Activated CD8-positive, alpha-beta memory T cell treated with anti-CD3 and anti-CD28 coated beads for 36 hours (primary cell): ENCODE measurements around the gene C4B. TPM values are rescaled to one million over a fixed set of nuclear protein-coding genes. Genes with fewer than 3 reads are reported as not detected.

Experiments
- CTCF ChIA-PET: fragments of 350-600 bp; sonication (Branson Sonifier 250); formaldehyde crosslinking; loops from one replicate; lab custom pipeline; 2021; ENCODE audit warnings: antibody characterized with exemption; lab: Charles Lee
- POLR2A ChIA-PET: fragments of 350-600 bp; sonication (Branson Sonifier 250); formaldehyde crosslinking; loops from one replicate; lab custom pipeline; 2021; ENCODE audit warnings: antibody characterized with exemption; lab: Charles Lee
- total RNA-seq, 2 experiments: library from RNA; stranded (reverse); gene quantifications; one replicate each; pipeline ENCODE4 v1.2.3, GENCODE V29; 2021

The C4B gene
- total RNA-seq, 2 experiments from 2014 or later = 2.5 to 3.6 TPM

DNA sequence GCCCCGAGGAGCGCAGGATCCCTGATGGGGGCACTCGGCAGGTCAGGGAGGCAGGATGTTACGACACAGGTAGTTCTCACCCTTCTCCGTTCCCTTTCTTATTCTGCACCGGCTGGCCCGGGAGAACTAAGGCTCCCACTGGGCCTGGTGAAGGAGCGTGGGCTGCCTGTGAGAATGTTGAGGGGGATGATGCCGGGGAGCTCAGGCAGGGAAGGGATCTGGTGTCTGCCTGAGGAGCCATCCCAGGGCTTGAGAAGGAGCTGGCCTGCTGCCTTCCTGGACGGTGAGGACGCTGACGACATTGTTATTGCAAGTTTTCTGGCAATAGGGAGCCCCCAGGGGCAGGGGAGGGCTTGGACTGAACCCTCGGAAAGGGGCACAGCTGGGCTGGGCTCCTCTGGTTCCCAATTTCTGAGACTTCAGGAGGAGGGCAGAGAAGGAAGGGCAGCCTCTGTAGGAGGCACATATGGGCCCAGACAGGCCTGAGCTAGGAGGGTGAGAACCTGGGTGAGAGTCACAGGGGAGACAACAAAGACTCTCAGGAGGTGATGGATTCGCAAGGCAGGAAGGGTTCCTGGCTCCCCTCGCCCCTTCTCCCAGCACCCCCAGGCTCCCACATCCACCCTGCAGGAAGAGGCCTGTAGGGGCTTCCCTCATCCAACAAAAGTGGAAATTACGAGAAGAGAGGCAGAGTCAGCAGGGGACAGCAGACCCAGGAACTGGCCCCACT lies 56.4 kb downstream of the C4B start:
- ChIA-PET POLR2A (no interaction called here), CTCF (interaction anchor here (0.6 kb wide), 1 partner anchor 152 kb away, joined by 3 read pairs; no protein-coding TSS in a partner anchor)

DNA sequence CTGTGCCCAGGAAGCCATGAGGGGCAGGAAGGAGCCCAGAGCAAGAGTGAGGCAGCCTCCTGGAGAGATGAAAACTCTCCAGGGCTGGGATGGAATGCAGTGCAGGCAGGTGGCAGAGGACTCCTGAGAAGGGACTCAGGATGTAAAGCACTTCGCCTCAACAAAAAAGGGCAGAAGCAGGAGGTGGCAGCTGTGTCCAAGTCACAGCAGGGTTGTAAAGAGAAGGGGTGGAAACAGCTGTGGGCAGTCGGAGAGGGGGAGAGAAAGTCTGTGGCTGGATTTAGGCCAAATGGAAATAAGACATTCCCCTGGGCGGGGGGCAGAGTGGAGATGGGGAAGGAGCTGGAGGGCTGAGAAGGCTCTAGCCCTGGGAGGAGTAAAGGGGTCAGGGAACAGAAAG lies 58.5 kb downstream of the C4B start:
- CTCF ChIA-PET = no interaction called here
- POLR2A ChIA-PET = no interaction called here

DNA sequence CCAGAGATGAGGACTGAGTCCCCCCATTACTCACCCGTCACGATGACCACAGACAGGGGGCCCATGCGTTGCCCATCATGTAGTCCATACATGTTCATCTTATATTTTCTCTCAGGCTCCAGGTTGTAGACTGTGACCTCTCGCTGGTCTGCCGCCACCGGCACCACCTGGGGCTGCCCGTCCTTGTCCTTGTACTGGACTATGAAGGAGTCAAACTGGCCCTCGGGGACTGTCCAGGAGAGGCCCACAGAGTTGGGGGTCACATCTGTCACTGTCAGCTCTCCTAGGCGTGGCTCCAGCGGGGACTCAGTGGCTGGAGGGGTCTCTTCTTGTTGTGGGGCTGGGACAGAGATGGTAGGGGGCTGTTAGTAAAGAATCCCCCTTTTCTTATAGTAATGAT lies 59.0 kb downstream of the C4B start:
- CTCF ChIA-PET = no interaction called here

DNA sequence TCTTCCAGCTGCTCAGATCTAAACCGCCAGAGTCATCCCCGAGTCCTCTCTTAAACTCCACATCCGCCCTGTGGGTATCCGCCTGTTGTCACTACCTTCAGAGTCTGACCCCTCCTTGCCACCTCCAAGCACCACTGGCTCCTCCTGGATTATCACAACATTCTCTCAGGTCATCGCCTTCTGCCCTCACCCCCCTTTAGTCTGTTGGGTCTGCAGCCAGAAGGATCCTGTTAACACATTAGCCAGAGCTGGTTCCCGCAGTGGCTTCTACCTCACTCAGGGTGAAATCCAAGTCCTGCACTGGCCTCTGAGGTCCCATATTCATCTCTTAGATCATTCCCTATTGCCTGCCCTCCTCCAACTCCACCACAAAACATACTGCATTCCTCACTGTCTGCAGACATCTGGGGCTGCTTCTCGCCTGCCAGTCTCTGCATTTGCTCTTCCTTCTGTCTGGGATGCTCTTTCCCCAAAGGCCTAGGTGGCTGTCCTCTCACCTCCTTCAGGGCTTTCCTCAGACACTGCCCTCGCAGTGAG lies 60.5 kb downstream of the C4B start:
- POLR2A ChIA-PET = no interaction called here

More for the DNA sequence above, 59.0 kb downstream of the C4B start:
- POLR2A ChIA-PET = no interaction called here

GRCh38 chr6:32075781-32076180 lies 61.2 kb downstream of the C4B start:
- POLR2A ChIA-PET = no interaction called here
- CTCF ChIA-PET = no interaction called here

More for the DNA sequence above, 60.5 kb downstream of the C4B start:
- CTCF ChIA-PET = no interaction called here

- ChIA-PET CTCF (interaction anchor here (1.0 kb wide), 1 partner anchor 79 kb away, joined by 3 read pairs; no protein-coding TSS in a partner anchor), POLR2A (no interaction called here)
Measured at GRCh38 chr6:32076321-32076809, 61.8 kb downstream of the C4B start.

DNA sequence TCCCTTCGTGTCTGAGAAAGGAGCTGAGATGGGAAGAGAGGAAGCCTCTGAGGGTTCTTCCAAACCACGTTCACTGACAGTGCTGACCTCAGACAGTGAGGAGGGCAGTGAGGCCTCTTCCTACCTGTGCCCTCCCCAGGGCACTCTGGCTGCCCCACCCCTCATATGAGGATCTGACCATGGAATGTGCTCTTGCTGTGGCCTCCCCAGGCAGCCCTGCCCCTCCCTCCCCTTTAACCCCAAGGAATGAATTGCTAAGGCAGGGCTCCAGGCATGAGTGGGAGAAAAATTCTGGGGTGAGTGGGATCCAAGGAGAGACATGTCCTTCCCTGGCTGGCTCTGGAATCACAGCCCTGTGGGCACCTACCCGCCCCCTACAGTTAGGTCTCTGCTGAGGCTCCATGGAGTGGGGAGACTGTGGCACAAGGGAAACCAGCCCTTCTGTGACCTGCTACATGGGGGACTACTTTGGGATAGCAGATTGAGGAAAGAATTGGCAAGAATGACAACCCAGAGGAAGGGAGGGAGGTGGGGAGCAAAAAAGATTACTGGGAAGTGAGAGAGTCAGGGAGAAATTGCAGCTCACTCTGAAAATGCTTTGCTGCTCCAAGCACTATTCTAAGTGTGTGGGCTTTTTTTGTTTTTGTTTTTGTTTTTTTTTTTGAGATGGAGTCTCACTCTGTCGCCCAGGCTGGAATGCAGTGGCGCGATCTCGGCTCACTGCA lies 65.1 kb downstream of the C4B start:
- ChIA-PET CTCF (no interaction called here), POLR2A (no interaction called here)

- CTCF ChIA-PET = no interaction called here
Measured at GRCh38 chr6:32081168-32081990, 66.8 kb downstream of the C4B start.

DNA sequence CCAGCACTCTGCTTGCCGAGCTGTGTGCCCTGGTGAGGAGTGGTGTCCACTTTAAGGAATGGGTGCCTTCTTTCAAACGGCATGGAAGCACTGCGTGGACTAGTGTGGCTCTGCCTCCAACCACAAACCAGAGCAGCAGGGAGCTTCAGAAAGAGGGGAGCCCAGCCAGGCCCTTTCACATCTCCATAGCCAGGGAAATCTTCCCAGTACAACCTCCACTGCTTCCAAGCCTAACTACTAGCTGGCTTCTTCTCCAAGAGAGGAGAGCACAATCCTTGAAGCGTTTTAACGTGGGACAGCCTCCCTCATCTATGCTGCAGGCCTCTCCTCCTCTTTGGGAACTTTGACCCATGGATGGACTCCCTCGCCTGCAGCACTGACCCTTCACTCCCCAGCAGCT lies 67.9 kb downstream of the C4B start:
- CTCF ChIA-PET = no interaction called here
- POLR2A ChIA-PET = no interaction called here

More at GRCh38 chr6:32081168-32081990, 66.8 kb downstream of the C4B start:
- POLR2A ChIA-PET = no interaction called here

DNA sequence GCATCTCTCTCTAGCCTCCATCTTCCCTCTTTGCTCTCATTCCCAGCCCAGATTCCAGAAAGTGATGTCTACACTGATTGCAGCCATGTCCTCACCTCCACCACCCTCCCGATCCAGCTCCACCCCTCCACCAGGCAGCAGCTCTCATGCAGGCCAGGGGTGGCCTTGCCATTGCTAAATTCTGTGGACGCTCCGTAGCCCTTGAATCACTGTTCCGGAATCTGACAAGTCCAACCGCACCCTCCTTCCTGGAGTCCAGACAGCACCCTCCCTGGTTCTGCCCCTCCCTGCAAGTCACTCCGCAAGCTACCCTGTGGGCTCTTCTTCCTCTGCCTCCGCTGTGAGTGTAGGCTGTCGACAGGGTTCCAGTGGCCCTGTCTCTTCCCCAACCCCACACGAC lies 68.3 kb downstream of the C4B start:
- CTCF ChIA-PET = interaction anchor here (1.1 kb wide), 1 partner anchor 19 kb away, joined by 4 read pairs; no protein-coding TSS in a partner anchor

GRCh38 chr6:32083812-32084768 lies 69.5 kb downstream of the C4B start:
- ChIA-PET CTCF (interaction anchor here (1.1 kb wide), 1 partner anchor 18 kb away, joined by 4 read pairs; no protein-coding TSS in a partner anchor), POLR2A (no interaction called here)

More for the DNA sequence above, 68.3 kb downstream of the C4B start:
- POLR2A ChIA-PET = no interaction called here

DNA sequence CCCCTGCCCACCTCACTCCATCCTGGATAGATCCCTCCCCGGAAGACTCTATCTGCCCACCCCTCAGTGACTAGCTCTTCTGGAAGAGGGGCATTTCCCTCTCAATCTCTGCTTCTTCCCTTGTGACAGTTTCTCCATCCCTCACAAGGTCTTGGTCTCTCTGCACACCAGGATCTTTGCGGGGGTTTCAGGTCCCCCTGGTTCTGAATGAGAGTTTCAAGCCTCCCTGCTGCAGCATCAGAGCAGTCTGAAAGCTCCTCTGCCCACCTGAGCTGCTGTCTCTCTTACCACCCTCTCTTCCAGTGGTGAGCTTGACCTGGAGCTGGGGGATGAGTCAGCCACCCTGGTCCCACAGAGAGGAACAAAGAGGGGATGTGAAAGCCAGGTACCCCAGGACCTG lies 70.2 kb downstream of the C4B start:
- CTCF ChIA-PET = interaction anchor here (1.2 kb wide), 1 partner anchor 36 kb away, joined by 4 read pairs; no protein-coding TSS in a partner anchor
- POLR2A ChIA-PET = no interaction called here

Other genes starting within 250 kb of the C4B start
- 1 to 10 TPM; 1.6 to 1.9 TPM for gene VWA7, start 237.5 kb upstream of the C4B start, total RNA-seq
- 100 to 1,000 TPM; 190 to 191 TPM for gene VARS1, start 219.0 kb upstream of the C4B start, total RNA-seq
- gene LSM2, start 207.8 kb upstream of the C4B start, total RNA-seq = 100 to 1,000 TPM; 154 to 166 TPM
- gene HSPA1L, start 199.5 kb upstream of the C4B start, total RNA-seq = 1 to 10 TPM; 2.6 to 2.7 TPM
- 10 to 100 TPM; 62.0 to 63.9 TPM for gene HSPA1A, start 199.3 kb upstream of the C4B start, total RNA-seq
- 10 to 100 TPM; 82.6 to 86.9 TPM for gene HSPA1B, start 187.1 kb upstream of the C4B start, total RNA-seq
- gene NEU1, start 152.0 kb upstream of the C4B start, total RNA-seq = 10 to 100 TPM; 15.9 to 17.4 TPM
- gene SLC44A4, start 135.8 kb upstream of the C4B start, total RNA-seq = not detected
- gene EHMT2, start 117.1 kb upstream of the C4B start, total RNA-seq = 10 to 100 TPM; 67.4 to 67.8 TPM
- 1 to 10 TPM; 3.3 to 3.6 TPM for gene ZBTB12, start 112.7 kb upstream of the C4B start, total RNA-seq
- under 1 TPM; 0.59 to 0.82 TPM for gene C2, start 87.1 kb upstream of the C4B start, total RNA-seq
- not detected for gene CFB, start 68.7 kb upstream of the C4B start, total RNA-seq
- 10 to 100 TPM; 80.0 to 85.7 TPM for gene NELFE, start 55.8 kb upstream of the C4B start, total RNA-seq
- 100 to 1,000 TPM; 106 to 109 TPM for gene SKIC2, start 55.6 kb upstream of the C4B start, total RNA-seq
- 10 to 100 TPM; 11.8 to 13.7 TPM for gene DXO, start 42.7 kb upstream of the C4B start, total RNA-seq
- 1 to 10 TPM; 3.0 to 3.7 TPM for gene C4A, start 32.7 kb upstream of the C4B start, total RNA-seq
- under 1 TPM; 0.23 to 0.44 TPM for gene CYP21A2, start 23.6 kb downstream of the C4B start, total RNA-seq
- 1 to 10 TPM; 1.1 to 1.3 TPM for gene TNXB, start 94.5 kb downstream of the C4B start, total RNA-seq
- gene ATF6B, start 113.5 kb downstream of the C4B start, total RNA-seq = 10 to 100 TPM; 60.6 to 61.8 TPM
- gene FKBPL, start 115.5 kb downstream of the C4B start, total RNA-seq = 1 to 10 TPM; 6.7 to 7.1 TPM
- gene PRRT1, start 137.1 kb downstream of the C4B start, total RNA-seq = under 1 TPM; 0.61 TPM
- gene PPT2, start 139.3 kb downstream of the C4B start, total RNA-seq = 10 to 100 TPM; 25.2 to 26.2 TPM
- 10 to 100 TPM; 11.9 to 12.3 TPM for gene EGFL8, start 149.8 kb downstream of the C4B start, total RNA-seq
- gene AGPAT1, start 161.3 kb downstream of the C4B start, total RNA-seq = 10 to 100 TPM; 41.0 to 43.5 TPM
- gene RNF5, start 163.6 kb downstream of the C4B start, total RNA-seq = 10 to 100 TPM; 58.4 to 58.9 TPM
- gene AGER, start 169.5 kb downstream of the C4B start, total RNA-seq = 10 to 100 TPM; 10.5 to 15.2 TPM
- 10 to 100 TPM; 53.9 to 59.3 TPM for gene PBX2, start 175.4 kb downstream of the C4B start, total RNA-seq
- 10 to 100 TPM; 69.4 to 73.0 TPM for gene GPSM3, start 177.8 kb downstream of the C4B start, total RNA-seq
- gene NOTCH4, start 209.3 kb downstream of the C4B start, total RNA-seq = 1 to 10 TPM; 1.4 to 1.5 TPM